Esophagus muscularis mucosa (tissue), 4 donors: ENCODE measurements around the gene GPX7.

ENCODE experiments used
- EP300 ChIP-seq: sonication (generic); formaldehyde crosslinking; IDR thresholded peaks from one replicate; pipeline ENCODE4 v1.6.1; 2017; ENCODE audit warnings: antibody characterized with exemption
- POLR2AphosphoS5 ChIP-seq, 2 donors: sonication (generic); formaldehyde crosslinking; IDR thresholded peaks; one replicate each; pipeline ENCODE4 v1.6.1; 2017; ENCODE audit warnings: antibody characterized with exemption in 2 of 2
- TF ChIP-seq, protein P1 (sequence below), 3 experiments: fragments of 200-600 bp in 2 of 3; fragments of 450-650 bp in 1 of 3; sonication (generic) in 2 of 3; IDR thresholded peaks; one replicate each; pipeline ENCODE4 v1.5.1; 2017 to 2019; ENCODE audit warnings: antibody characterized with exemption in 3 of 3, mild to moderate bottlenecking in 2 of 3, moderate library complexity in 1 of 3

DNA sequence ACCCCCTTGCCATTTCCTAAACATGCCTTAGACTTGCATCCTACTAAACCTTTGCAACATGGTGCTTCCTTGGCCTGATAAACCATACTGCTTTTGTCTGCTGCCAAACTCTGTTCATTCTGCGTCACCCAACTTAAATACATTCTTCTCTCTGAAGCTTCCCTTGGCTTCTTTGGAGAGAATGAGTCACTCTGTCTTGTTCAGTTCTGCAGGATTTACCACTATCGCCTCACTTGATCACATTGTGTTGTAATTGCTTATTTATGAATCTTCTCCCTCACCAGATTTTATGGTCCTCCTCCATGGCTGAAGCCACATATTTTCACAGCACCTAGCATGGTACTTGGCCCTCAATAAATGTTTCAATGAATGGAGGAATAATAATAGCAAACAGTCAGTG is 27.6 kb upstream of the GPX7 start:
- TF ChIP-seq, protein P1, sequence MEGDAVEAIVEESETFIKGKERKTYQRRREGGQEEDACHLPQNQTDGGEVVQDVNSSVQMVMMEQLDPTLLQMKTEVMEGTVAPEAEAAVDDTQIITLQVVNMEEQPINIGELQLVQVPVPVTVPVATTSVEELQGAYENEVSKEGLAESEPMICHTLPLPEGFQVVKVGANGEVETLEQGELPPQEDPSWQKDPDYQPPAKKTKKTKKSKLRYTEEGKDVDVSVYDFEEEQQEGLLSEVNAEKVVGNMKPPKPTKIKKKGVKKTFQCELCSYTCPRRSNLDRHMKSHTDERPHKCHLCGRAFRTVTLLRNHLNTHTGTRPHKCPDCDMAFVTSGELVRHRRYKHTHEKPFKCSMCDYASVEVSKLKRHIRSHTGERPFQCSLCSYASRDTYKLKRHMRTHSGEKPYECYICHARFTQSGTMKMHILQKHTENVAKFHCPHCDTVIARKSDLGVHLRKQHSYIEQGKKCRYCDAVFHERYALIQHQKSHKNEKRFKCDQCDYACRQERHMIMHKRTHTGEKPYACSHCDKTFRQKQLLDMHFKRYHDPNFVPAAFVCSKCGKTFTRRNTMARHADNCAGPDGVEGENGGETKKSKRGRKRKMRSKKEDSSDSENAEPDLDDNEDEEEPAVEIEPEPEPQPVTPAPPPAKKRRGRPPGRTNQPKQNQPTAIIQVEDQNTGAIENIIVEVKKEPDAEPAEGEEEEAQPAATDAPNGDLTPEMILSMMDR (IDR thresholded peaks at IDR 0.05) = no peak
- peak in 1 of 2 donors; percentile 25 for TF ChIP-seq POLR2AphosphoS5 (IDR thresholded peaks at IDR 0.05)
- no peak for TF ChIP-seq EP300
